ENCODE data around the gene IL1RL2.

The IL1RL2 gene

DNA sequence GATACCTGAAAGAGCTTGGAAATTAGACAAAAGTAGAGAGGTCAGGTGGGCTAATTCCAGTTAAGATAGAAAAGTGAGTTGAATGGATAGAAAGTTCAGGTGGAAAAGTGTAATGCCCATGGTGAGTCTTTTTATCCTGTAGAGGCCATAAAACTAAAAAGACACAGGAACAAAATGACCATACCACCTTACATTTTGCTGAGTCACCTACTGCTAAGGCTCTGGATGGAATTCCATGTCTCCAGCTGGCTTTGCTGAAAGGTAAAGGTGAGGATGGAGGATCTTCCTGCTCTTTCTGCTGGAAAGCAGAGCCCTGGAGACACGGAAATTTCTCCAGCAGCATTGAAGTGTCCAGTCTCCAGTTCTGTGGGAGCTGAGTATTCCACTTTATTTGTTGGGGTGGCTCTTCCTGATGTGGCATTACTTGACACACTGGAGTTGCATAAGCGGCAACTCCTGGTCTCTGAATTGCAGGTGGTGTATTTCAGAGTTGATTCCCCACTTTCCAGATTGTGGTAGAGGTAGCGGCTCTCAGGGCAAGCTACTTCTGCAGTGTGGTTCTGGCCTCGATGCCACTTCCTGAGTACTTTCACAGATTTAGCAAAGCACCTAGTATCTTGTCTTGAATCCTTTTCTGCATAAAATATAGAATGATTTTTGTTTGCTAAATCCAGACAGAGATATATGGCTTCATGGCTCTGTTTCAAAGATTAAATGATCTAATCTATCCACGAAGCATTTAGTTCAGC, 10.7 kb downstream of the IL1RL2 start:
- DNase-seq = no peak

- DNase-seq = no peak
These were observed 13.7 kb downstream of the IL1RL2 start for GRCh38 chr2:102200539-102200938.

DNA sequence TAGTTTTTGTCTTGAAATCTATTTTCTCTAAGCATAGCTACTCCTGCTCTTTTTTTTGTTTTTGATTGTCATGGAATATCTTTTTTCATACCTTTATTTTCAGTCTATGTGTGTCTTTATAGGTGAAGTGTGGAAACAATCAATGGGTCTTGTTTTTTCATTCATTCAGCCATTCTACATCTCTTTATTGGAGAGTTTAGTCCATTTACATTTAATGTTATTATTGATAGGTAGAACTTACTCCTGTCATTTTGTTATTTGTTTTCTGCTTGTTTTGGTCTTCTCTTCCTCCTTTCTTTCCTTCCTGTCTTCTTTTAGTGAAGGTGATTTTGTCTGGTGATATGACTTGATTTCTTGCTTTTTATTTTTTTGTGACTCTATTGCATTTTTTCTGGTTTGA, 17.8 kb downstream of the IL1RL2 start:
- DNase-seq = no peak

- DNase-seq = no peak
These were observed 20.0 kb downstream of the IL1RL2 start for GRCh38 chr2:102206666-102207341.

GRCh38 chr2:102208774-102209173, 22.0 kb downstream of the IL1RL2 start:
- DNase-seq = no peak

GRCh38 chr2:102209474-102209873, 22.7 kb downstream of the IL1RL2 start:
- no peak for DNase-seq

- no peak for DNase-seq
These were observed 30.2 kb downstream of the IL1RL2 start for GRCh38 chr2:102217032-102217431.

DNA sequence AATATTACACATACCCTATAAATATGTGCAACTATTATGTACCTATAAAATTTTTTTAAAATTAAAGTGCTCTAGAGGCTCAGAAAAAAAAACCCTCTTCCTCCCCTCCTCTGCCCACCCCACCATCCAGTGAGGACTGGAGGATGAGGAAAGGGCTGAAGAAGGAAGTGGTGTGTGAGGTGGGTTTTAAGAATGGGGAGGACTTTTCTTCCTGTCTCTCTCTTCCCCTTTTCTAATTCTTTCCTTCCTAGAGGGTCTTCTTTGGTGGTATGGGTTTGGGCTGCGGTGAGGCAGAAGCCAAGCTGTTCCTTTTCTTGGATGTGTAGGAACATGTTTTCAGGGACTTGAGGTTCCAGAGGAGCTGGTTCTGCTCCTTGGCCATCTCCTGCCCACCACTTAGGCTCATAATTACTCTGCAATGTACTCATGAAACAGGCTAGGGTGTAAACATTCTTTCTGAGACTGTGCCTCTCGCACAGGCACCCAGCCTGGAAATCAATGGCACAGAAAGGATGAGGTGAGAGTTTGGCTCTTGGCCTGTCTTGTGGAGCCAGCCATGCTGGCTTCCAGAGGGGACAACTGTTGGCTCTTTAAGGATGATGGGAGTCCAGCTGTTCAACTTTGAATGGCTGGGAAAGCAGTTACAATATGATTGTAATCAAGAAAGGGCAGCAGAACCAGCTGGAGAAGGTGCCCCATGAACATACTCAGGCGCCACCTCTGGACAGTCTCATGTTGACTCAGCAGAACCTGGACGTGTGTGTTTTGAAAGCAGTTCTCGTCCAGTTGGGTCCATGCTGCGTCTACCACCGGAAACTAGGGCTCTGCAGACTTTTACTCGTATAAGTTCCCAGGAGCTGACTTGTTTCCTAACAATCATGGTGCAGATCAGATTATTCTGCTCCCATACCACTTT, 38.3 kb downstream of the IL1RL2 start:
- DNase-seq = no peak

GRCh38 chr2:102226171-102226570, 39.3 kb downstream of the IL1RL2 start:
- no peak for DNase-seq

DNA sequence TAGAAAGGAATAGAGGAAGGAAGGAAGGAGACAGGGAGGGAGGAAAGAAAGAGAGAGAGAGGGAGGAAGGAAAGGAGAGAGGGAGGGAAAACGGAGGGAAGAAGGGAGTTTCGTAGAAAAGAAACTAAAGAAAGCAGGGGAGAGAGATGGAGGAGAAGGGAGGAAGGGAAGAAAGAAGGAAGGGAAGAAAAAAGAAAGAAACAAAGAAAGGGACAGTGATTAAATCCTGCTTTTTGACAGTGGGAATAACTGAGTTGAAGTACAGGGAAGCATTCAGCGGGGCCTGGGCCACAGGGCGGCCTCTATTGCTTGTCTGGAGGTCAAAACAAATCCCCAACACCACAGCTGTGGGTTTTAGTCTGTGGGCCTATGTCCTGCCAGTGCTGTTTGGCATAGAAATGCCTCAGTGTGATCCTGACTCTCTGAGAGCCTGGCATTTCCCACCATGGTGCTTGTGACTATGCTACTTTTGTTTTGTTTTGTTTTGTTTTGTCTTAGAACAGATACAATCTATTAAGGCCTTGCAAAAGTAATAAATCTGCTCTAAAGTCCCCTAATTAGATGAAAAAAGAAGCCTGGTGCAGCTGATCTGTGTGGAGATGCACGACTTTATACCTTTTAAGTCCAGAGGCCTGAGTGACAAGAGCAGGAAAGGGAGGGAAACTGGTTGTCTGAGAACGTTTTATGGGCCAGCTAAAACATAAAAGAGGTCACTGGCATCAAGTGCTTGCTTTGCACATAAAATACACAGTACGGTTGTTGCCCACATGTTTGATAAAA, 40.0 kb downstream of the IL1RL2 start:
- DNase-seq = no peak

DNA sequence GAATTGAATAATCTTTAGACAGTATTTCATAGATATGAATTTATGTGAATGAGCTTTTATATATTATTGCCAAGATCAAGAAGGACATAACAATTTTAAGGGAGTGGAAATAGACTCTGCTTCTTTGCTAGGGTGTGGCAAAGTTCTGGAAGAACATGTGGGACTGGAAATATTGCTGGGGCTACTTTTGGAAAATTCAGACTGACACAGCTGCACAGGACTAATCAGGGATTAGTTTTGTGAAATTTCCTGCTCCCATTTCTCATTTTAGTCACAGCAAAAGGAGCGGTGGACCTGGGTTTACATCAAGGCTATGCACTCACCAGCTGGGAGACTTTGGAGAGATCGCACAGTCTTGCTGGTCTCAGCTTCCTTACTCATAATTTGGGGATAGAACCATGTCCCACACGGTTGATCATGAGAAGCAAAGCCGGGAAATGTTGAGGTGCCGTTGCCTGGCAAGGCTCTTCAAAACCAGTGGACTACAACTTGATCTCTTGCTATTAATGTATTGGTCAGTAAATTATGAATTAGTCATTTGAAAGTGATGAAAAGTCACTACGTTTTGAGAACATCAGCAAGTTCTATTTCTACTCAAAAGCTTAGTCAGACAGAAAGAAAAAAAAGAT, 42.4 kb downstream of the IL1RL2 start:
- DNase-seq = no peak

- no peak for DNase-seq
These were observed 43.6 kb downstream of the IL1RL2 start for GRCh38 chr2:102230410-102230909.

DNA sequence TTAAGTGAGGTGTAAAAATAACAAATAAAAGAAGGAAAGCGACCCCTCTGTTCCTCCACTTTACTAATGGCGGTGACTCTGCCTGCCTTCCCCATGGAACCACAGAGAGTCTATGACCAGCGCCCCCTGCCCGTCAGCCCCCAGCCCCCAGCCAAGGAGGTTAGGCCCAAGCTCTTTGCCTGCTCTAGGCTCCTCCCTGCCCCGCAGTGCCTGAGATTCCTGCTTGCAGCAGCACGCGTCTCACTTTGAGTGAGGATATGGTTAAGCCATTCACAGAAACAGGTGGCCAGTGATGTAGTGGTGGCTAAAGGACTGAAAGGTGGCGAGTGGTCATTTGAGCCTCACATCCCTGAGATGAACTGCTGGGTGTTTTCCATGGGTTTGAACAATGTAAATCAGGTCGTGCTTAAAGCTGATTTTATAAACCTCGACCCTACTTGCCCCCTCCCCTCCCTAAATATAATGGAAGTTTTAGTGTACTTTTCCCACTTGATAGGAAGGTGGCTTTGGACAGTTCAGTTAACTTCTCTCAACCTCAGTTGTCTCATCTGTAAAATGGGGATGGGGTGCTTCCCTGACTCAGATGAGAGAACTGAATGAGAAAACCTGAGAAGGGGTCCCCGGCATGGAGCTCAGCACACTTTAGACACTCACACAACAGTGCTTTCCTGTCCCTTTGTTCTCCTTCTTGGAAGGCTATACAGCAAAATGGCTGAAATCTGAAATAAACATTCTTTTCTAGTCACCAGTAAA, 46.5 kb downstream of the IL1RL2 start:
- no peak for DNase-seq

- DNase-seq = no peak
These were observed 48.2 kb downstream of the IL1RL2 start for GRCh38 chr2:102235042-102235473.

GRCh38 chr2:102235491-102235890, 48.7 kb downstream of the IL1RL2 start:
- DNase-seq = no peak

- DNase-seq = no peak
These were observed 49.3 kb downstream of the IL1RL2 start for GRCh38 chr2:102236132-102236531.

DNA sequence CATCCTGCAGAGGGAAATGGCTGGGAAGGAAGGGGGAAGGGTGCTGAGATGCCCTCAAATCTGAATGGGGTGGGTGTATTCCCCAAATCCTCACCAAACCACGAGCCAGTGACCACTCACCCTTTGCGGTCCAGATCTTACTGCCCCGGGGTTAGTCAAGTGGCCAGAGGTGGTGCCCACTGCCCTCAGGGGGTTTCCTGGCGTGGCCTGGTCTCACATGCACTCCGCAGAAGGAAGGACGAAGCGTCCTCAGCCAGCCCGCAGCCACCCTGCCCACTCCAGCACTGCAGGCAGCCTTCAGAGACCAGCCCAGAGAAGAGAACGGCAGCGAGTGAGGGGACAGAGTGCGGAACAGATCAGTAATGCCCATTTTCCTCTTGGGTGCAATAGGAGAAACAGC, 50.4 kb downstream of the IL1RL2 start:
- no peak for DNase-seq

DNA sequence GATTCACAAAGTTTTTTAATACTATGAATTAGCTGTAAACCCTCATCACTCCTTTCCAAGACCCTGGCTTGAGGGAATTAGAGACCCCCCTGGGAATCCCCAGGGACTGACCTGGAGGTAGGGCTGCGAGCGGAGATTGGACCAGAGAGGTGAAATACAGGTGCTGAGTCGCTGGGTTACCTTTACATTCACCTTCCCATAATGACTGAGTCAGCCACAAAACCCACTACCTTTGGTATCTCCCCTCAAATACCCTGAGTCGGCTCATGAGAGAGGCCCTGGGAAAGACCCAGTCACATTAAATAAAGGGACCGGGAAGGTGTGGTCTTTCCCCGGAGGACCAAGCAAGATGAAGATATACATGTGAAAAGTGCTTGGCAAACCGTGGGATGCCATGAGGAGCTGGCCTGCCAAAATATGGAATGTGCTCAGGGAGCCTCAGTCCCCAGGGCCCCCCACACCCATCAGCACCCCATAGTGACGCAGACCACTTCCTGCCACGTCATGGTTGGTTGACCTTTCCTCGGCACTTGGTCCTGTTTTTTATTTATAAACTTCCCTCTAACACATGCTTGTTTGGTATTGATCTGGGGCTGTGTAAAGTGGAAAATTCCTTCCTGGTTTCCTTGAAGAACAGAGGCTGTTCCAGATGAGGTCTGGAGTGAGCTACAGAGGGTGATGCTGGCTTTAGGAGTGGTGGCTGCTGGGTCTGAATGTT, 51.4 kb downstream of the IL1RL2 start:
- DNase-seq = no peak

- no peak for DNase-seq
These were observed 52.0 kb downstream of the IL1RL2 start for GRCh38 chr2:102238778-102239177.

GRCh38 chr2:102239344-102239743, 52.5 kb downstream of the IL1RL2 start:
- DNase-seq = no peak

Data from activated CD4-positive, alpha-beta T cell treated with anti-CD3 and anti-CD28 coated beads, Interleukin-2, amount 50 U/mL, for 1 hour (primary cell).